Measurements from ENCODE around the gene ARRDC5. TPM values are rescaled to one million over a fixed set of nuclear protein-coding genes. Genes with fewer than 3 reads are reported as not detected.

The ARRDC5 gene
- total and polyA plus RNA-seq, 2 of the 13 experiments (the other 11 are each of a cell fraction or from before 2014, with no cell fraction given): not detected

- TF ChIP-seq ZBTB7A (CRISPR knock-in tag; IDR thresholded peaks at IDR 0.05): 0 out of 2 replicates have a peak, but pooled peaks have one; percentile 25
- no peak for TF ChIP-seq MBNL3 (CRISPR knock-in tag; conservative IDR thresholded peaks at IDR 0.05)
- TF ChIP-seq SUZ12 (IDR thresholded peaks at IDR 0.05; ENCODE audit: low read depth, low read length): no peak
- peak; percentile 31; the same call in 1 of the 2 replicates for TF ChIP-seq MTA1 (CRISPR knock-in tag; IDR thresholded peaks at IDR 0.05; ENCODE audit: borderline replicate concordance)
- peak; percentile 82 for TF ChIP-seq RBFOX2 (IDR thresholded peaks at IDR 0.05; ENCODE audit: low read depth, low read length)
- TF ChIP-seq, protein P1, sequence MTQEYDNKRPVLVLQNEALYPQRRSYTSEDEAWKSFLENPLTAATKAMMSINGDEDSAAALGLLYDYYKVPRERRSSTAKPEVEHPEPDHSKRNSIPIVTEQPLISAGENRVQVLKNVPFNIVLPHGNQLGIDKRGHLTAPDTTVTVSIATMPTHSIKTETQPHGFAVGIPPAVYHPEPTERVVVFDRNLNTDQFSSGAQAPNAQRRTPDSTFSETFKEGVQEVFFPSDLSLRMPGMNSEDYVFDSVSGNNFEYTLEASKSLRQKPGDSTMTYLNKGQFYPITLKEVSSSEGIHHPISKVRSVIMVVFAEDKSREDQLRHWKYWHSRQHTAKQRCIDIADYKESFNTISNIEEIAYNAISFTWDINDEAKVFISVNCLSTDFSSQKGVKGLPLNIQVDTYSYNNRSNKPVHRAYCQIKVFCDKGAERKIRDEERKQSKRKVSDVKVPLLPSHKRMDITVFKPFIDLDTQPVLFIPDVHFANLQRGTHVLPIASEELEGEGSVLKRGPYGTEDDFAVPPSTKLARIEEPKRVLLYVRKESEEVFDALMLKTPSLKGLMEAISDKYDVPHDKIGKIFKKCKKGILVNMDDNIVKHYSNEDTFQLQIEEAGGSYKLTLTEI (CRISPR knock-in tag; conservative IDR thresholded peaks at IDR 0.05): no peak
- TF ChIP-seq, protein P2, sequence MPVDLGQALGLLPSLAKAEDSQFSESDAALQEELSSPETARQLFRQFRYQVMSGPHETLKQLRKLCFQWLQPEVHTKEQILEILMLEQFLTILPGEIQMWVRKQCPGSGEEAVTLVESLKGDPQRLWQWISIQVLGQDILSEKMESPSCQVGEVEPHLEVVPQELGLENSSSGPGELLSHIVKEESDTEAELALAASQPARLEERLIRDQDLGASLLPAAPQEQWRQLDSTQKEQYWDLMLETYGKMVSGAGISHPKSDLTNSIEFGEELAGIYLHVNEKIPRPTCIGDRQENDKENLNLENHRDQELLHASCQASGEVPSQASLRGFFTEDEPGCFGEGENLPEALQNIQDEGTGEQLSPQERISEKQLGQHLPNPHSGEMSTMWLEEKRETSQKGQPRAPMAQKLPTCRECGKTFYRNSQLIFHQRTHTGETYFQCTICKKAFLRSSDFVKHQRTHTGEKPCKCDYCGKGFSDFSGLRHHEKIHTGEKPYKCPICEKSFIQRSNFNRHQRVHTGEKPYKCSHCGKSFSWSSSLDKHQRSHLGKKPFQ (CRISPR knock-in tag; IDR thresholded peaks at IDR 0.05; ENCODE audit: insufficient replicate concordance): peak; percentile 59
- TF ChIP-seq ZBTB42 (CRISPR knock-in tag; IDR thresholded peaks at IDR 0.05): peak; percentile 55; the same call in 1 of the 2 replicates
- peak; percentile 13; the same call in 1 of the 2 replicates for TF ChIP-seq UBTF (CRISPR knock-in tag; IDR thresholded peaks at IDR 0.05)
- TF ChIP-seq ZNF430 (CRISPR knock-in tag; IDR thresholded peaks at IDR 0.05): peak; percentile 27; the same call in 1 of the 2 replicates
- TF ChIP-seq NFIB (CRISPR knock-in tag; IDR thresholded peaks at IDR 0.05; ENCODE audit: borderline replicate concordance): peak; percentile 86; the same call in 1 of the 2 replicates
Observed at GRCh38 chr19:4909156-4909896, 6.6 kb upstream of the ARRDC5 start, which contains the start of gene UHRF1 (continued).
